HG03342 (cell line): ENCODE results near the gene HOXD4.

Source experiments
- ATAC-seq: cut with Tn5 transposase; IDR thresholded peaks from one replicate; pipeline ENCODE4 v1.9.1; 2021; ENCODE audit warnings: mild to moderate bottlenecking, moderate library complexity; ENCODE audit not compliant: unreplicated experiment

The HOXD4 gene

GRCh38 chr2:176151442-176152287 lies at the start of gene HOXD4:
Gene HOXD4 (plus strand): TSS chr2:176151550. CDS start chr2:176151634, 84 bp downstream.
- ATAC-seq: no peak

- ATAC-seq: no peak
Observed at GRCh38 chr2:176101842-176102241, 49.5 kb upstream of the HOXD4 start.

- ATAC-seq: no peak
Observed at GRCh38 chr2:176102309-176102866, 49.0 kb upstream of the HOXD4 start.

- no peak for ATAC-seq
Observed at GRCh38 chr2:176103194-176103593, 48.2 kb upstream of the HOXD4 start.

GRCh38 chr2:176103742-176104315 lies 47.5 kb upstream of the HOXD4 start:
- no peak for ATAC-seq

GRCh38 chr2:176104316-176105077 lies 46.9 kb upstream of the HOXD4 start:
- ATAC-seq: no peak

GRCh38 chr2:176105078-176105729 lies 46.1 kb upstream of the HOXD4 start:
- ATAC-seq: no peak

GRCh38 chr2:176105730-176106580 lies 45.4 kb upstream of the HOXD4 start:
- no peak for ATAC-seq

GRCh38 chr2:176106581-176107539 lies 44.5 kb upstream of the HOXD4 start, which contains the start of gene HOXD11:
Gene HOXD11 (plus strand): TSS chr2:176107280. CDS start chr2:176107356, 76 bp downstream.
- no peak for ATAC-seq

GRCh38 chr2:176107731-176108181 lies 43.6 kb upstream of the HOXD4 start:
- ATAC-seq: no peak

- ATAC-seq: no peak
Observed at GRCh38 chr2:176109192-176109901, 42.0 kb upstream of the HOXD4 start.

- no peak for ATAC-seq
Observed at GRCh38 chr2:176109946-176110345, 41.4 kb upstream of the HOXD4 start.

- no peak for ATAC-seq
Observed at GRCh38 chr2:176110415-176111308, 40.7 kb upstream of the HOXD4 start.

GRCh38 chr2:176111309-176111663 lies 40.1 kb upstream of the HOXD4 start:
- no peak for ATAC-seq

GRCh38 chr2:176111846-176112374 lies 39.4 kb upstream of the HOXD4 start:
- ATAC-seq: no peak

GRCh38 chr2:176112375-176113302 lies 38.7 kb upstream of the HOXD4 start:
- no peak for ATAC-seq
